ENCODE measurements around the gene DPP7. TPM values are rescaled to one million over a fixed set of nuclear protein-coding genes. Genes with fewer than 3 reads are reported as not detected.
A peak's percentile ranks its signal among the peaks of the same experiment; 100 is the strongest.

DPP7 gene
- total and polyA plus RNA-seq, 9 of the 15 experiments (the other 6 are each of a cell fraction or from before 2014, with no cell fraction given): 0.99 to 365 (median 132) TPM

- TF ChIP-seq, protein P1, sequence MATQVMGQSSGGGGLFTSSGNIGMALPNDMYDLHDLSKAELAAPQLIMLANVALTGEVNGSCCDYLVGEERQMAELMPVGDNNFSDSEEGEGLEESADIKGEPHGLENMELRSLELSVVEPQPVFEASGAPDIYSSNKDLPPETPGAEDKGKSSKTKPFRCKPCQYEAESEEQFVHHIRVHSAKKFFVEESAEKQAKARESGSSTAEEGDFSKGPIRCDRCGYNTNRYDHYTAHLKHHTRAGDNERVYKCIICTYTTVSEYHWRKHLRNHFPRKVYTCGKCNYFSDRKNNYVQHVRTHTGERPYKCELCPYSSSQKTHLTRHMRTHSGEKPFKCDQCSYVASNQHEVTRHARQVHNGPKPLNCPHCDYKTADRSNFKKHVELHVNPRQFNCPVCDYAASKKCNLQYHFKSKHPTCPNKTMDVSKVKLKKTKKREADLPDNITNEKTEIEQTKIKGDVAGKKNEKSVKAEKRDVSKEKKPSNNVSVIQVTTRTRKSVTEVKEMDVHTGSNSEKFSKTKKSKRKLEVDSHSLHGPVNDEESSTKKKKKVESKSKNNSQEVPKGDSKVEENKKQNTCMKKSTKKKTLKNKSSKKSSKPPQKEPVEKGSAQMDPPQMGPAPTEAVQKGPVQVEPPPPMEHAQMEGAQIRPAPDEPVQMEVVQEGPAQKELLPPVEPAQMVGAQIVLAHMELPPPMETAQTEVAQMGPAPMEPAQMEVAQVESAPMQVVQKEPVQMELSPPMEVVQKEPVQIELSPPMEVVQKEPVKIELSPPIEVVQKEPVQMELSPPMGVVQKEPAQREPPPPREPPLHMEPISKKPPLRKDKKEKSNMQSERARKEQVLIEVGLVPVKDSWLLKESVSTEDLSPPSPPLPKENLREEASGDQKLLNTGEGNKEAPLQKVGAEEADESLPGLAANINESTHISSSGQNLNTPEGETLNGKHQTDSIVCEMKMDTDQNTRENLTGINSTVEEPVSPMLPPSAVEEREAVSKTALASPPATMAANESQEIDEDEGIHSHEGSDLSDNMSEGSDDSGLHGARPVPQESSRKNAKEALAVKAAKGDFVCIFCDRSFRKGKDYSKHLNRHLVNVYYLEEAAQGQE (IDR thresholded peaks at IDR 0.05; ENCODE audit: borderline replicate concordance): no peak
- TF ChIP-seq, protein P1 (CRISPR knock-in tag; IDR thresholded peaks at IDR 0.05; ENCODE audit: low read depth): no peak
- TF ChIP-seq BCL6 (CRISPR knock-in tag; IDR thresholded peaks at IDR 0.05): no peak
- TF ChIP-seq NELFE (IDR thresholded peaks at IDR 0.05; ENCODE audit: insufficient read depth, insufficient read length): no peak
- TF ChIP-seq HSF4 (CRISPR knock-in tag; IDR thresholded peaks at IDR 0.05; ENCODE audit: borderline replicate concordance): no peak
- TF ChIP-seq DACH1 (IDR thresholded peaks at IDR 0.05; ENCODE audit: partially characterized antibody): no peak
- no peak for TF ChIP-seq EWSR1 (IDR thresholded peaks at IDR 0.05; ENCODE audit: borderline replicate concordance, low read depth, partially characterized antibody)
- peak; percentile 26 for TF ChIP-seq SAP30 (IDR thresholded peaks at IDR 0.05; ENCODE audit: borderline replicate concordance, insufficient read depth, low read depth, low read length, poor library complexity, severe bottlenecking)
- TF ChIP-seq, protein P2, sequence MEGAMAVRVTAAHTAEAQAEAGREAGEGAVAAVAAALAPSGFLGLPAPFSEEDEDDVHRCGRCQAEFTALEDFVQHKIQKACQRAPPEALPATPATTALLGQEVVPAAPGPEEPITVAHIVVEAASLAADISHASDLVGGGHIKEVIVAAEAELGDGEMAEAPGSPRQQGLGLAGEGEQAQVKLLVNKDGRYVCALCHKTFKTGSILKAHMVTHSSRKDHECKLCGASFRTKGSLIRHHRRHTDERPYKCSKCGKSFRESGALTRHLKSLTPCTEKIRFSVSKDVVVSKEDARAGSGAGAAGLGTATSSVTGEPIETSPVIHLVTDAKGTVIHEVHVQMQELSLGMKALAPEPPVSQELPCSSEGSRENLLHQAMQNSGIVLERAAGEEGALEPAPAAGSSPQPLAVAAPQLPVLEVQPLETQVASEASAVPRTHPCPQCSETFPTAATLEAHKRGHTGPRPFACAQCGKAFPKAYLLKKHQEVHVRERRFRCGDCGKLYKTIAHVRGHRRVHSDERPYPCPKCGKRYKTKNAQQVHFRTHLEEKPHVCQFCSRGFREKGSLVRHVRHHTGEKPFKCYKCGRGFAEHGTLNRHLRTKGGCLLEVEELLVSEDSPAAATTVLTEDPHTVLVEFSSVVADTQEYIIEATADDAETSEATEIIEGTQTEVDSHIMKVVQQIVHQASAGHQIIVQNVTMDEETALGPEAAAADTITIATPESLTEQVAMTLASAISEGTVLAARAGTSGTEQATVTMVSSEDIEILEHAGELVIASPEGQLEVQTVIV (CRISPR knock-in tag; IDR thresholded peaks at IDR 0.05; ENCODE audit: borderline replicate concordance): no peak
- no peak for TF ChIP-seq RBM25 (IDR thresholded peaks at IDR 0.05; ENCODE audit: low read depth, low read length, severe bottlenecking)
- TF ChIP-seq ADNP (tag; IDR thresholded peaks at IDR 0.05): no peak
- no peak for TF ChIP-seq MCM3 (IDR thresholded peaks at IDR 0.05)
- TF ChIP-seq EGR1 (conservative IDR thresholded peaks at IDR 0.05): no peak
- no peak for TF ChIP-seq ZNF551 (CRISPR knock-in tag; IDR thresholded peaks at IDR 0.05)
- TF ChIP-seq ZNF165 (CRISPR knock-in tag; IDR thresholded peaks at IDR 0.05; ENCODE audit: borderline replicate concordance): 0 out of 2 replicates have a peak, but pooled peaks have one; percentile 42
- TF ChIP-seq, protein P3, sequence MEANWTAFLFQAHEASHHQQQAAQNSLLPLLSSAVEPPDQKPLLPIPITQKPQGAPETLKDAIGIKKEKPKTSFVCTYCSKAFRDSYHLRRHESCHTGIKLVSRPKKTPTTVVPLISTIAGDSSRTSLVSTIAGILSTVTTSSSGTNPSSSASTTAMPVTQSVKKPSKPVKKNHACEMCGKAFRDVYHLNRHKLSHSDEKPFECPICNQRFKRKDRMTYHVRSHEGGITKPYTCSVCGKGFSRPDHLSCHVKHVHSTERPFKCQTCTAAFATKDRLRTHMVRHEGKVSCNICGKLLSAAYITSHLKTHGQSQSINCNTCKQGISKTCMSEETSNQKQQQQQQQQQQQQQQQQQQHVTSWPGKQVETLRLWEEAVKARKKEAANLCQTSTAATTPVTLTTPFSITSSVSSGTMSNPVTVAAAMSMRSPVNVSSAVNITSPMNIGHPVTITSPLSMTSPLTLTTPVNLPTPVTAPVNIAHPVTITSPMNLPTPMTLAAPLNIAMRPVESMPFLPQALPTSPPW (CRISPR knock-in tag; IDR thresholded peaks at IDR 0.05): 0 out of 2 replicates have a peak, but pooled peaks have one; percentile 1
Observed at GRCh38 chr9:137128158-137128861, 13.8 kb upstream of the DPP7 start (continued).

All from K562 (cell line).